GM21529 (cell line): ENCODE results near the gene CLK4.

Experiments used
- ATAC-seq: cut with Tn5 transposase; IDR thresholded peaks from one replicate; pipeline ENCODE4 v1.9.1; 2021; ENCODE audit not compliant: unreplicated experiment

The CLK4 gene

DNA sequence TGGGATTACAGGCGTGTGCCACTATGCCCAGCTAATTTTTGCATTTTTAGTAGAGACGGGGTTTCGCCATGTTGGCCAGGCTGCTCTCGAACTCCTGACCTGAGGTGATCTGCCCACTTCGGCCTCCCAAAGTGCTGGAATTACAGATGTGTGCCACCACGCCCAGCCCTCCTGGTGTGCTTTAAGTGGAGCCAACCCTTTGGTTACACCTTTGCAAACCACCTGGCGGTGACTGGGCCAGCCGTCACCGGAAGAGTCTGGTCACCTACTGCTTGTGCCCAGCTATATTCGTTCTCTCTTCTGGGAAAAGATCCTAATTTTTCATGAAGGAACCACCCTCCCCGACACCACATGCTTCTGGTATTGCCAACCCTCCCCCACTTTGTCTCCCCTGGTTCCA lies 72.5 kb downstream of the CLK4 start:
- ATAC-seq: no peak

DNA sequence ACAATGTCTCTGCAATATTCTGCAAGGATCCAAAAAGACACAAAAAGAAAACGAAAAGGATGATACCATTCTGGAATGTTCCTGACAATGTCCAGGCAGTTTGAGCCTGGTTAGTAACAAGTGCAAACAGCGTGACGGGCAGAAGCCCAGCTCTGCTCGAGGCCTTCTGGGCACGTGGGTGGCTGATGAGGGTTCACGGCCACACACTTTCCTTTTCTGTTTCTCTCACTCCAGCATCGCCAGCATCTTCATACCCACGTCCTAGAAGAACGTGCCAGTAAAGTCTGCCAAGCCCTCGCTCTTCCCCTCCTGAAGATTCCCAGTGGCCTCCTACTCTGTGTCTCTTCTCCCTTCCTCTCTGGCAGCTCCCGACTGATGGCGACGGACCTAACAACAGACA lies 73.3 kb downstream of the CLK4 start:
- ATAC-seq: no peak
